GM18505 (cell line): ENCODE measurements around the gene GMDS.

ENCODE experiments used
- ATAC-seq: cut with Tn5 transposase; IDR thresholded peaks from one replicate; pipeline ENCODE4 v1.9.1; 2021; ENCODE audit not compliant: unreplicated experiment
- POLR2A ChIP-seq: IDR thresholded peaks from 4 replicates; pipeline ENCODE4 v1.6.1; 2011; ENCODE audit warnings: borderline replicate concordance; ENCODE audit not compliant: insufficient read depth, insufficient read length; ENCODE audit errors: extremely low read depth

Gene GMDS

GRCh38 chr6:1780251-1780867, 465.0 kb downstream of the GMDS start:
- no peak for ATAC-seq
- TF ChIP-seq POLR2A = no peak

GRCh38 chr6:1778686-1779235, 466.6 kb downstream of the GMDS start:
- TF ChIP-seq POLR2A = no peak
- no peak for ATAC-seq

GRCh38 chr6:1777921-1778685, 467.3 kb downstream of the GMDS start:
- no peak for ATAC-seq

GRCh38 chr6:1775441-1775840, 470.0 kb downstream of the GMDS start:
- TF ChIP-seq POLR2A = no peak
- no peak for ATAC-seq

More at GRCh38 chr6:1777921-1778685, 467.3 kb downstream of the GMDS start:
- TF ChIP-seq POLR2A = no peak

GRCh38 chr6:1774226-1774915, 471.0 kb downstream of the GMDS start:
- ATAC-seq = no peak
- no peak for TF ChIP-seq POLR2A

- TF ChIP-seq POLR2A = no peak
- no peak for ATAC-seq
Observed at GRCh38 chr6:1773700-1774099, 471.7 kb downstream of the GMDS start.

- ATAC-seq = no peak
- no peak for TF ChIP-seq POLR2A
Observed at GRCh38 chr6:1770968-1771723, 474.3 kb downstream of the GMDS start.

GRCh38 chr6:1770435-1770843, 475.0 kb downstream of the GMDS start:
- ATAC-seq = no peak
- no peak for TF ChIP-seq POLR2A

- no peak for TF ChIP-seq POLR2A
- ATAC-seq = no peak
Observed at GRCh38 chr6:1767481-1768246, 477.7 kb downstream of the GMDS start.

- no peak for ATAC-seq
- TF ChIP-seq POLR2A = no peak
Observed at GRCh38 chr6:1766654-1767053, 478.8 kb downstream of the GMDS start.

GRCh38 chr6:1765160-1765903, 480.1 kb downstream of the GMDS start:
- ATAC-seq = no peak
- TF ChIP-seq POLR2A = no peak
